ENCODE data around the gene AKR1C1.
"Not testable (repeated sequence)": the region's sequence is repeated elsewhere in the genome, so short reads cannot be mapped to it uniquely, and the experiment has no call there.

AKR1C1 gene

GRCh38 chr10:4974400-4974799 lies 11.2 kb downstream of the AKR1C1 start:
- not testable (repeated sequence) for H3K4me3 ChIP-seq (ENCODE audit: low read length); H3K4me1 ChIP-seq (ENCODE audit: insufficient read depth, low read length); H3K9me3 ChIP-seq (ENCODE audit: insufficient read depth, low read depth, low read length); H3K9ac ChIP-seq (ENCODE audit: low read depth, low read length); H3K27me3 ChIP-seq (ENCODE audit: insufficient read depth, low read length); H3K27ac ChIP-seq (ENCODE audit: low read length); H3K36me3 ChIP-seq (ENCODE audit: insufficient read depth, low read depth, low read length)

- no peak overlapping the region for H3K9ac ChIP-seq (ENCODE audit: low read depth, low read length)
- no peak overlapping the region for H3K4me3 ChIP-seq (ENCODE audit: low read length)
- H3K27ac ChIP-seq (ENCODE audit: low read length): no peak overlapping the region
- peaks cover 4% of the 10 kb centered on the region; the same call in 1 of the 2 replicates for H3K4me1 ChIP-seq (ENCODE audit: insufficient read depth, low read length)
- H3K9me3 ChIP-seq (ENCODE audit: insufficient read depth, low read depth, low read length): no peaks in the 10 kb centered on the region
- no peaks in the 10 kb centered on the region for H3K36me3 ChIP-seq (ENCODE audit: insufficient read depth, low read depth, low read length)
- no peaks in the 10 kb centered on the region for H3K27me3 ChIP-seq (ENCODE audit: insufficient read depth, low read length)
Observed at GRCh38 chr10:4977025-4977424, 13.8 kb downstream of the AKR1C1 start.

GRCh38 chr10:4978870-4979269 lies 15.7 kb downstream of the AKR1C1 start:
- Histone ChIP-seq H3K36me3 (ENCODE audit: insufficient read depth, low read depth, low read length) (no peaks in the 10 kb centered on the region), H3K4me1 (ENCODE audit: insufficient read depth, low read length) (peaks cover 4% of the 10 kb centered on the region; the same call in 1 of the 2 replicates), H3K9ac (ENCODE audit: low read depth, low read length) (no peak overlapping the region), H3K27ac (ENCODE audit: low read length) (no peak overlapping the region), H3K4me3 (ENCODE audit: low read length) (no peak overlapping the region), H3K27me3 (ENCODE audit: insufficient read depth, low read length) (no peaks in the 10 kb centered on the region), H3K9me3 (ENCODE audit: insufficient read depth, low read depth, low read length) (no peaks in the 10 kb centered on the region)

GRCh38 chr10:4980793-4981192 lies 17.6 kb downstream of the AKR1C1 start:
- H3K27ac ChIP-seq (ENCODE audit: low read length): no peak overlapping the region
- H3K27me3 ChIP-seq (ENCODE audit: insufficient read depth, low read length): no peaks in the 10 kb centered on the region
- H3K9me3 ChIP-seq (ENCODE audit: insufficient read depth, low read depth, low read length): no peaks in the 10 kb centered on the region

GRCh38 chr10:4981722-4982471 lies 18.7 kb downstream of the AKR1C1 start:
- no peak overlapping the region for H3K9ac ChIP-seq (ENCODE audit: low read depth, low read length)
- peaks cover 4% of the 10 kb centered on the region; the same call in 1 of the 2 replicates for H3K4me1 ChIP-seq (ENCODE audit: insufficient read depth, low read length)
- H3K27ac ChIP-seq (ENCODE audit: low read length): no peak overlapping the region
- H3K36me3 ChIP-seq (ENCODE audit: insufficient read depth, low read depth, low read length): no peaks in the 10 kb centered on the region
- H3K27me3 ChIP-seq (ENCODE audit: insufficient read depth, low read length): no peaks in the 10 kb centered on the region
- no peak overlapping the region for H3K4me3 ChIP-seq (ENCODE audit: low read length)
- H3K9me3 ChIP-seq (ENCODE audit: insufficient read depth, low read depth, low read length): no peaks in the 10 kb centered on the region

More at GRCh38 chr10:4980793-4981192, 17.6 kb downstream of the AKR1C1 start:
- no peak overlapping the region for H3K9ac ChIP-seq (ENCODE audit: low read depth, low read length)
- H3K36me3 ChIP-seq (ENCODE audit: insufficient read depth, low read depth, low read length): no peaks in the 10 kb centered on the region
- no peak overlapping the region for H3K4me3 ChIP-seq (ENCODE audit: low read length)
- H3K4me1 ChIP-seq (ENCODE audit: insufficient read depth, low read length): peaks cover 4% of the 10 kb centered on the region; the same call in 1 of the 2 replicates

- Histone ChIP-seq H3K27ac (ENCODE audit: low read length) (no peak overlapping the region), H3K36me3 (ENCODE audit: insufficient read depth, low read depth, low read length) (no peaks in the 10 kb centered on the region), H3K4me3 (ENCODE audit: low read length) (no peak overlapping the region), H3K27me3 (ENCODE audit: insufficient read depth, low read length) (no peaks in the 10 kb centered on the region), H3K4me1 (ENCODE audit: insufficient read depth, low read length) (peaks cover 4% of the 10 kb centered on the region; the same call in 1 of the 2 replicates), H3K9me3 (ENCODE audit: insufficient read depth, low read depth, low read length) (no peaks in the 10 kb centered on the region), H3K9ac (ENCODE audit: low read depth, low read length) (no peak overlapping the region)
Observed at GRCh38 chr10:4982764-4983226, 19.6 kb downstream of the AKR1C1 start.

- no peaks in the 10 kb centered on the region for H3K9me3 ChIP-seq (ENCODE audit: insufficient read depth, low read depth, low read length)
- no peak overlapping the region for H3K9ac ChIP-seq (ENCODE audit: low read depth, low read length)
- no peaks in the 10 kb centered on the region for H3K36me3 ChIP-seq (ENCODE audit: insufficient read depth, low read depth, low read length)
- no peak overlapping the region for H3K4me3 ChIP-seq (ENCODE audit: low read length)
- no peaks in the 10 kb centered on the region for H3K27me3 ChIP-seq (ENCODE audit: insufficient read depth, low read length)
- no peak overlapping the region for H3K27ac ChIP-seq (ENCODE audit: low read length)
- H3K4me1 ChIP-seq (ENCODE audit: insufficient read depth, low read length): peaks cover 4% of the 10 kb centered on the region; the same call in 1 of the 2 replicates
Observed at GRCh38 chr10:4983615-4984216, 20.5 kb downstream of the AKR1C1 start.

- Histone ChIP-seq H3K27me3 (ENCODE audit: insufficient read depth, low read length) (no peaks in the 10 kb centered on the region), H3K9ac (ENCODE audit: low read depth, low read length) (no peak overlapping the region), H3K9me3 (ENCODE audit: insufficient read depth, low read depth, low read length) (no peaks in the 10 kb centered on the region), H3K4me1 (ENCODE audit: insufficient read depth, low read length) (peaks cover 4% of the 10 kb centered on the region; the same call in 1 of the 2 replicates), H3K27ac (ENCODE audit: low read length) (no peak overlapping the region), H3K4me3 (ENCODE audit: low read length) (no peak overlapping the region), H3K36me3 (ENCODE audit: insufficient read depth, low read depth, low read length) (no peaks in the 10 kb centered on the region)
Observed at GRCh38 chr10:4984223-4984622, 21.0 kb downstream of the AKR1C1 start.

GRCh38 chr10:4984971-4985594 lies 21.9 kb downstream of the AKR1C1 start:
- Histone ChIP-seq H3K27me3 (ENCODE audit: insufficient read depth, low read length) (no peaks in the 10 kb centered on the region), H3K4me1 (ENCODE audit: insufficient read depth, low read length) (peaks cover 4% of the 10 kb centered on the region; the same call in 1 of the 2 replicates), H3K27ac (ENCODE audit: low read length) (no peak overlapping the region), H3K9me3 (ENCODE audit: insufficient read depth, low read depth, low read length) (no peaks in the 10 kb centered on the region), H3K4me3 (ENCODE audit: low read length) (no peak overlapping the region), H3K36me3 (ENCODE audit: insufficient read depth, low read depth, low read length) (no peaks in the 10 kb centered on the region), H3K9ac (ENCODE audit: low read depth, low read length) (no peak overlapping the region)

GRCh38 chr10:4988000-4988641 lies 24.9 kb downstream of the AKR1C1 start:
- H3K9me3 ChIP-seq (ENCODE audit: insufficient read depth, low read depth, low read length); H3K36me3 ChIP-seq (ENCODE audit: insufficient read depth, low read depth, low read length); H3K27ac ChIP-seq (ENCODE audit: low read length); H3K4me1 ChIP-seq (ENCODE audit: insufficient read depth, low read length); H3K4me3 ChIP-seq (ENCODE audit: low read length); H3K27me3 ChIP-seq (ENCODE audit: insufficient read depth, low read length); H3K9ac ChIP-seq (ENCODE audit: low read depth, low read length): not testable (repeated sequence)

- Histone ChIP-seq H3K9me3 (ENCODE audit: insufficient read depth, low read depth, low read length) (no peaks in the 10 kb centered on the region), H3K4me1 (ENCODE audit: insufficient read depth, low read length) (no peaks in the 10 kb centered on the region), H3K4me3 (ENCODE audit: low read length) (no peak overlapping the region), H3K27me3 (ENCODE audit: insufficient read depth, low read length) (no peaks in the 10 kb centered on the region), H3K9ac (ENCODE audit: low read depth, low read length) (no peak overlapping the region), H3K36me3 (ENCODE audit: insufficient read depth, low read depth, low read length) (no peaks in the 10 kb centered on the region), H3K27ac (ENCODE audit: low read length) (no peak overlapping the region)
Observed at GRCh38 chr10:4990217-4990616, 27.0 kb downstream of the AKR1C1 start.

Data from iPS-20b (cell line).